Left ventricle myocardium inferior (tissue), 1 donor: ENCODE data around the gene KLHL3. TPM values are rescaled to one million over a fixed set of nuclear protein-coding genes. Genes with fewer than 3 reads are reported as not detected.

Source experiments
- DNase-seq: peaks from one replicate; pipeline ENCODE4 v3.0.0-alpha.2; 2020
- H3K27ac ChIP-seq: fragments of 200-600 bp; replicated peaks from 2 replicates; pipeline ENCODE4 v1.8.0; 2021
- H3K27me3 ChIP-seq: fragments of 200-600 bp; 2 replicates; pipeline ENCODE4 v1.8.0; 2021; ENCODE audit warnings: low read depth
- H3K36me3 ChIP-seq: fragments of 200-600 bp; 2 replicates; pipeline ENCODE4 v1.8.0; 2021
- H3K4me1 ChIP-seq: fragments of 200-600 bp; 2 replicates; pipeline ENCODE4 v1.8.0; 2021
- H3K4me3 ChIP-seq: fragments of 200-600 bp; 2 replicates; pipeline ENCODE4 v1.8.0; 2021; ENCODE audit warnings: mild to moderate bottlenecking, moderate library complexity
- H3K9me3 ChIP-seq: fragments of 200-600 bp; replicated peaks from 2 replicates; pipeline ENCODE4 v1.8.0; 2021
- intact Hi-C: fragments of 100-400 bp; cut with micrococcal nuclease; formaldehyde crosslinking; loops from one replicate; pipeline ENCODE4 v1.11.0; 2022
- total RNA-seq: library from RNA; stranded (reverse); fragmentation: NEBNext Ultra II Directional; extraction: Animal tissue kit (Norgen Biotek cat#: 25700); gene quantifications from one replicate; pipeline ENCODE4 v1.2.1, GENCODE V29; 2021
- TF ChIP-seq, protein P1 (sequence below): fragments of 200-600 bp; IDR thresholded peaks from 2 replicates; pipeline ENCODE4 v1.8.0; 2021; ENCODE audit warnings: antibody characterized with exemption, mild to moderate bottlenecking, borderline replicate concordance
- donor health status: DM: no; HTN: yes; CAD: no; lungs with severe emphysema.

The KLHL3 gene
- total RNA-seq, 1 donor from 2014 or later, result 26.3 TPM

DNA sequence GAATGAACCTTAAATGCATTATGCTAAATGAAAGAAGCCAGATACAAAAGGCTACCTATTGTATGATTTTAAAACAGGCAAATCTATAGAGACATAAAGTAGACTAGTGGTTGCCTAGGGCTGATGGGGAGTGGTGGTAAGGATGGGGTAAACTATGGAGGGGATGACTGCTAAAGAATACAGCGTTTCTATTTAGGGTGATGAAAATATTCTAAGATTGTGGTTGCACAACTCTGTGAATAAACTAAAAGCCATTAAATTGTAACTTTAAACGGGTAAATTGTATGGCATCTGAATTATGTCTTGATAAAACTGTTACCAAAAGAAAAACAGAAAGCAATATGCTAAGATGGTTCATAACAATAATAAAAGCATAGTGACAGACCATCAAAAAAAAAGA is 21.4 kb downstream of the KLHL3 start:
- intact Hi-C loops, result no loop called here
- peaks cover 15% of the 10 kb centered on the region for H3K36me3 ChIP-seq

DNA sequence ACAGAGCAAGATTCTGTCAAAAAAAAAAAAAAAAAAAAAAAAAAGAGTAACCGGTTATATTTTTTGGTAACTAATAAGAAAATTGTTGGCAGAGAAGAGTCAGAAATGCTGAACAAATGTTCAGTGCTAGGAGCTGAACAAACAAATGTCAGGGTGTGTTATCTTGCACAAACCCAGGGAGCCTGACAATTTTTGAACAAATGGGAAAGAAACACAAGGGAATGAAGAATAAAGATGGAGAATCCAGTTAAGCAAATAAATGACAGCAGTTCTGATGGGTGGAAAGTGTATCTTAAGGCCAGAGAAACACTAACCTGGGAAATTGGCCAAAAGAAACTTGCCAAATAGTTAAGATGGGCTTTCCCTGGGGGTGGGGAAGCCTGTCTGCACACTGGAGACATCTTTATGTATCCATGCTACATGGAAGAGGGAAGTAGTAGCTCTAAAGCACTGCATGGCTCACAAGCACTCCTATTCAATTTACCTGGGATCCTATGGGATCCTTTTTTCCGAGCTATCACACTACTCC is 23.7 kb downstream of the KLHL3 start:
- Histone ChIP-seq H3K4me3 (no peak overlapping the region), H3K9me3 (peaks cover 19% of the 10 kb centered on the region), H3K27me3 (no peaks in the 10 kb centered on the region), H3K4me1 (peaks cover 36% of the 10 kb centered on the region), H3K27ac (no peak overlapping the region), H3K36me3 (peaks cover 12% of the 10 kb centered on the region)
- no peak for DNase-seq
- TF ChIP-seq, protein P1, sequence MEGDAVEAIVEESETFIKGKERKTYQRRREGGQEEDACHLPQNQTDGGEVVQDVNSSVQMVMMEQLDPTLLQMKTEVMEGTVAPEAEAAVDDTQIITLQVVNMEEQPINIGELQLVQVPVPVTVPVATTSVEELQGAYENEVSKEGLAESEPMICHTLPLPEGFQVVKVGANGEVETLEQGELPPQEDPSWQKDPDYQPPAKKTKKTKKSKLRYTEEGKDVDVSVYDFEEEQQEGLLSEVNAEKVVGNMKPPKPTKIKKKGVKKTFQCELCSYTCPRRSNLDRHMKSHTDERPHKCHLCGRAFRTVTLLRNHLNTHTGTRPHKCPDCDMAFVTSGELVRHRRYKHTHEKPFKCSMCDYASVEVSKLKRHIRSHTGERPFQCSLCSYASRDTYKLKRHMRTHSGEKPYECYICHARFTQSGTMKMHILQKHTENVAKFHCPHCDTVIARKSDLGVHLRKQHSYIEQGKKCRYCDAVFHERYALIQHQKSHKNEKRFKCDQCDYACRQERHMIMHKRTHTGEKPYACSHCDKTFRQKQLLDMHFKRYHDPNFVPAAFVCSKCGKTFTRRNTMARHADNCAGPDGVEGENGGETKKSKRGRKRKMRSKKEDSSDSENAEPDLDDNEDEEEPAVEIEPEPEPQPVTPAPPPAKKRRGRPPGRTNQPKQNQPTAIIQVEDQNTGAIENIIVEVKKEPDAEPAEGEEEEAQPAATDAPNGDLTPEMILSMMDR, result no peak
- intact Hi-C loops, result no loop called here

More for the DNA sequence above, 21.4 kb downstream of the KLHL3 start:
- H3K4me3 ChIP-seq, result no peak overlapping the region
- TF ChIP-seq, protein P1, result no peak
- no peaks in the 10 kb centered on the region for H3K27me3 ChIP-seq
- DNase-seq, result no peak
- peaks cover 16% of the 10 kb centered on the region for H3K4me1 ChIP-seq
- peaks cover 19% of the 10 kb centered on the region for H3K9me3 ChIP-seq
- H3K27ac ChIP-seq, result no peak overlapping the region

DNA sequence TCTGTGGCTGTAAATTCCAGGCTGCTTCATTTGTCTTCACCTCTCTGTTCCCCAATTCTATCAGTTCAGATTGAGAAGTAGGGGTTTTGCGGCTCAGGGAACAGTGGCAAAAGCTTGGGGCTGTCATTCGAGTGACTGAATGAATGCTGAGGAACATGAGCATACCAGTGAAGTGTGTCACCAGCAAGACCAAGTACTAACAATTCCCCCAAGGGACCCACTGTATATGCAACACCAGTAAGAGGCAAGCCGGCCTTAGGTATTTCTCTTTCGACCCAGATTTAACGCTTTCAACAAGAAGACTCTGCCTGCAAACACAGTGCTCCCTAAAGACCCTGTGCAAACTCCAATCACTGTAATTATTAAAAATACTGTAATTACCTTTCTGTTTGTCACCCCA is 25.8 kb downstream of the KLHL3 start:
- H3K9me3 ChIP-seq, result peaks cover 19% of the 10 kb centered on the region
- intact Hi-C loops, result no loop called here
- H3K36me3 ChIP-seq, result peaks cover 12% of the 10 kb centered on the region
- DNase-seq, result no peak
- no peak overlapping the region for H3K27ac ChIP-seq
- TF ChIP-seq, protein P1, result no peak
- peaks cover 36% of the 10 kb centered on the region for H3K4me1 ChIP-seq
- H3K27me3 ChIP-seq, result no peaks in the 10 kb centered on the region
- no peak overlapping the region for H3K4me3 ChIP-seq

DNA sequence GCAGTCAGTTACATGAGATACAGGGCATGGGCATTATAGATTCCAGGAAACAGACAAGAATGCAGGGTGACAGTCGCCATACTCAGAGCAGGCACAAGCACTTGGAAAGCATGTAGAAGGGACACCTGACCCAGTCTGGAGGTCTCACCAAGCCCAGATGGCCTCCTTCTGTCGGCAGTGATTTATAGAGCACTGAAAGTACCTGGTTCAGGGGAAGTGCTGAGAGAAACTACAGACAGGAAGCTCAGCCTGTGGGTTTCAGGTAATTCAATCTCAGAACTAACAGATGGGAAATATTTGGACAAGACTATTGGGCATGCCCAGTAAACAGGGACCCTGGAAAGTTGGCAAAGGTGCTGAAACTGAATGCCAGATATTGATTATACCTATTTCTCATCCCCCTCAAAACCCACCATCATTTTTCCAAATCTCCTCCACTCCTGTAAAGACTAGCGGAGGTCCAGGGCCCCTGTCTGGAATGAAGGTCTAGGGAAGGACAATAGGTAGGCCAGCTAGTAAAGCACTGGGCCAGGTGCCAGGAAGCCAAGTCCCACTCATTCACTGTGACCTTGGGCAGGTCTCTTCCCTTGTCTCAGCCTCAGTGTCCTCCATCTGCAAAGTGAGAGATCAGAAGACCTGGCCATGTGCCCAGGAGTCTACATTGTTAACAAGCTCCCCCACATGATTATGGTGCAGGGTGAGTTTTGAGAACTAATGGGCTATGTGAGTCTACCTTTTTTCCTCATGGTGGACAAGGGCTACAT is 26.9 kb downstream of the KLHL3 start:
- Histone ChIP-seq H3K9me3 (peaks cover 13% of the 10 kb centered on the region), H3K4me3 (no peak overlapping the region)
- DNase-seq, result no peak

DNA sequence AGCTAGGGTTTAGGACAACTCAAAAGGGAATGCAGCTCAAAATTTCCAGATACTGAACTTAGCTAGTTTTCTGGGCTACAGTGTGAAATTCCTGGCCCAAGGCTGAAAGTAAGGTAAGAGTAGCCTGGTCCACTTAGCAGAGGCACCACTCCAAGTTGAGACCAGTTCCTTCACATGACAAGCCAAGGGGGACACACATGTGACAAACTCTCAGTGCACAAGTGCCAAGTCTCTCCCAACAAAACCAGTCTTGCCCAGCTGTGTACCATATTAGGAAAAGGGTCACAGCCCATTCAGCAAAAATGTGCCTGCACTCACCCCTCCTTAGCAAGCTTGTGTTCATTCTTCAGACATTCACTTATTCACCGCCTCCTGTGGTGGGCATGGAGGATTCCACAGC is 27.8 kb downstream of the KLHL3 start:
- DNase-seq, result no peak
- intact Hi-C loops, result no loop called here
- Histone ChIP-seq H3K4me3 (no peak overlapping the region), H3K27ac (no peak overlapping the region), H3K27me3 (no peaks in the 10 kb centered on the region), H3K4me1 (peaks cover 36% of the 10 kb centered on the region), H3K9me3 (peaks cover 4% of the 10 kb centered on the region), H3K36me3 (peaks cover under 1% of the 10 kb centered on the region)
- TF ChIP-seq, protein P1, result no peak

More for the DNA sequence above, 26.9 kb downstream of the KLHL3 start:
- H3K27me3 ChIP-seq, result no peaks in the 10 kb centered on the region
- H3K27ac ChIP-seq, result no peak overlapping the region
- H3K36me3 ChIP-seq, result peaks cover 10% of the 10 kb centered on the region
- intact Hi-C loops, result no loop called here
- TF ChIP-seq, protein P1, result no peak
- peaks cover 36% of the 10 kb centered on the region for H3K4me1 ChIP-seq
